OCI-LY7 (cell line): ENCODE measurements around the gene PITPNC1. TPM values are rescaled to one million over a fixed set of nuclear protein-coding genes. Genes with fewer than 3 reads are reported as not detected.
"Not testable (repeated sequence)": the region's sequence is repeated elsewhere in the genome, so short reads cannot be mapped to it uniquely, and the experiment has no call there.

Experiments used
- BruUV-seq: library from RNA; stranded (reverse); fragments of 400-500 nt; replicated peaks from 2 replicates; lab custom pipeline; 2021; lab: Mats Ljungman, UMichigan
- CTCF ChIA-PET: fragments of 300-600 bp; sonication (Branson Sonifier 250); formaldehyde crosslinking; loops from one replicate; lab custom pipeline; 2022; ENCODE audit warnings: antibody characterized with exemption; ENCODE audit not compliant: unreplicated experiment; lab: Charles Lee
- POLR2A ChIA-PET: fragments of 300-600 bp; sonication (Branson Sonifier 250); formaldehyde crosslinking; loops from one replicate; lab custom pipeline; 2022; ENCODE audit warnings: antibody characterized with exemption; lab: Charles Lee
- DNase-seq: peaks from one replicate; pipeline ENCODE4 v3.0.0-alpha.2; 2015; ENCODE audit warnings: low spot score
- H2AFZ ChIP-seq: fragments of 200-600 bp; sonication (generic), shearing (Covaris generic); 2 replicates; pipeline ENCODE4 v1.6.1; 2014; ENCODE audit warnings: mild to moderate bottlenecking, antibody characterized with exemption, low read length, moderate library complexity
- H3K27ac ChIP-seq: fragments of 200-600 bp; sonication (generic); 2 replicates; pipeline ENCODE4 v1.5.1; 2014; ENCODE audit warnings: mixed run types, low read depth, mild to moderate bottlenecking, moderate library complexity, low read length, inconsistent platforms; ENCODE audit not compliant: poor library complexity, severe bottlenecking
- H3K36me3 ChIP-seq: fragments of 200-600 bp; sonication (generic); 2 replicates; pipeline ENCODE4 v1.6.1; 2014; ENCODE audit warnings: mild to moderate bottlenecking, antibody characterized with exemption, low read length, moderate library complexity, mixed read lengths; ENCODE audit not compliant: insufficient read depth
- H3K4me1 ChIP-seq: fragments of 200-600 bp; sonication (generic); 2 replicates; pipeline ENCODE4 v1.5.1; 2014; ENCODE audit warnings: mild to moderate bottlenecking, low read length; ENCODE audit not compliant: insufficient read depth, poor library complexity, severe bottlenecking
- H3K4me2 ChIP-seq: fragments of 200-600 bp; sonication (generic); 2 replicates; pipeline ENCODE4 v1.6.1; 2014; ENCODE audit warnings: mild to moderate bottlenecking, low read length
- H3K4me3 ChIP-seq: fragments of 200-600 bp; sonication (generic); 2 replicates; pipeline ENCODE4 v1.5.1; 2014; ENCODE audit warnings: mild to moderate bottlenecking, low read depth, low read length; ENCODE audit not compliant: poor library complexity, severe bottlenecking
- H3K79me2 ChIP-seq: fragments of 200-600 bp; sonication (generic); 2 replicates; pipeline ENCODE4 v1.6.1; 2016; ENCODE audit warnings: low read depth, mild to moderate bottlenecking, low read length, moderate library complexity, mixed read lengths; ENCODE audit not compliant: insufficient read depth
- H3K9me2 ChIP-seq: fragments of 200-600 bp; sonication (generic); 2 replicates; pipeline ENCODE4 v1.6.1; 2016; ENCODE audit warnings: mild to moderate bottlenecking, low read length, mixed read lengths; ENCODE audit not compliant: insufficient read depth
- H3K9me3 ChIP-seq: fragments of 200-600 bp; sonication (generic); 2 replicates; pipeline ENCODE4 v1.6.1; 2014; ENCODE audit warnings: mild to moderate bottlenecking, mixed run types, low read length, mixed read lengths
- H4K20me1 ChIP-seq: fragments of 200-600 bp; sonication (generic); 2 replicates; pipeline ENCODE4 v1.6.1; 2014; ENCODE audit warnings: mild to moderate bottlenecking, antibody characterized with exemption, low read length, moderate library complexity, mixed read lengths; ENCODE audit not compliant: insufficient read depth
- CTCF ChIP-seq: fragments of 200-600 bp; sonication (generic); conservative IDR thresholded peaks from 2 replicates; pipeline ENCODE4 v1.5.1; 2014; ENCODE audit warnings: mild to moderate bottlenecking, antibody characterized with exemption, low read length, moderate library complexity, mixed read lengths
- EZH2phosphoT487 ChIP-seq: fragments of 200-600 bp; sonication (generic); IDR thresholded peaks from 2 replicates; pipeline ENCODE4 v1.6.1; 2018; ENCODE audit warnings: low read depth, borderline replicate concordance, mild to moderate bottlenecking, mixed run types, antibody characterized with exemption, low read length, moderate library complexity, mixed read lengths
- intact Hi-C: fragments of 100-400 bp; cut with micrococcal nuclease; formaldehyde crosslinking; loops from one replicate; pipeline ENCODE4 v1.10.0; 2022; ENCODE audit not compliant: unreplicated experiment
- total RNA-seq, 2 experiments: library from RNA; depleted of rRNA in 1 of 2; stranded (reverse); fragments of >200 nt in 1 of 2; shearing (Covaris generic) in 1 of 2; gene quantifications; 2 replicates each; pipeline ENCODE4 v1.2.3, GENCODE V29; 2014 to 2022

Gene PITPNC1
- total RNA-seq, 2 experiments from 2014 or later, result 14.3 to 21.1 TPM

GRCh38 chr17:67421869-67422273, 44.8 kb downstream of the PITPNC1 start:
- ChIA-PET CTCF (no interaction called here), POLR2A (interaction anchor here (0.6 kb wide), 1 partner anchor 33 kb away, joined by 4 read pairs; no protein-coding TSS in a partner anchor)
- no peak for DNase-seq
- no peaks in the 10 kb centered on the region for H4K20me1 ChIP-seq
- no peak overlapping the region for H2AFZ ChIP-seq
- no peak overlapping the region for H3K4me2 ChIP-seq
- H3K4me3 ChIP-seq, result no peak overlapping the region
- H3K9me2 ChIP-seq, result no peaks in the 10 kb centered on the region
- TF ChIP-seq EZH2phosphoT487 (no peak), CTCF (no peak)
- peaks cover 6% of the 10 kb centered on the region for H3K4me1 ChIP-seq
- no peak overlapping the region for H3K27ac ChIP-seq
- H3K36me3 ChIP-seq, result no peaks in the 10 kb centered on the region
- H3K9me3 ChIP-seq, result no peaks in the 10 kb centered on the region
- BruUV-seq, result no TSS peak
- intact Hi-C loops, result no loop called here
- H3K79me2 ChIP-seq, result no peaks in the 10 kb centered on the region

- CTCF ChIA-PET, H3K9me2 ChIP-seq, H3K9me3 ChIP-seq, H3K4me2 ChIP-seq, H3K79me2 ChIP-seq, H3K4me1 ChIP-seq, H3K36me3 ChIP-seq, H3K27ac ChIP-seq, H4K20me1 ChIP-seq, intact Hi-C loops, H3K4me3 ChIP-seq, H2AFZ ChIP-seq, DNase-seq, BruUV-seq: not testable (repeated sequence)
- POLR2A ChIA-PET, result interaction anchor here (0.6 to 0.9 kb wide), 2 partner anchors 33 to 45 kb away, joined by 3 to 4 read pairs; no protein-coding TSS in a partner anchor
Observed at GRCh38 chr17:67422296-67422695, 45.2 kb downstream of the PITPNC1 start.

- Histone ChIP-seq H2AFZ (no peak overlapping the region), H4K20me1 (no peaks in the 10 kb centered on the region), H3K4me1 (peaks cover 6% of the 10 kb centered on the region), H3K4me2 (no peak overlapping the region), H3K27ac (no peak overlapping the region), H3K9me2 (no peaks in the 10 kb centered on the region), H3K79me2 (no peaks in the 10 kb centered on the region), H3K9me3 (no peaks in the 10 kb centered on the region), H3K36me3 (no peaks in the 10 kb centered on the region), H3K4me3 (no peak overlapping the region)
- DNase-seq, result no peak
- BruUV-seq, result no TSS peak
- TF ChIP-seq EZH2phosphoT487, result no peak
- no peak for TF ChIP-seq CTCF
- intact Hi-C loops, result no loop called here
- CTCF ChIA-PET, result no interaction called here
- POLR2A ChIA-PET, result interaction anchor here (0.8 to 0.9 kb wide), 2 partner anchors 11 to 44 kb away, joined by 3 read pairs; no protein-coding TSS in a partner anchor
Observed at GRCh38 chr17:67422897-67423296, 45.8 kb downstream of the PITPNC1 start.
